HG03066 (cell line): Measurements from ENCODE around the gene COPZ1.
"Not testable (repeated sequence)": the region's sequence is repeated elsewhere in the genome, so short reads cannot be mapped to it uniquely, and the experiment has no call there.

Experiments
- ATAC-seq: cut with Tn5 transposase; IDR thresholded peaks from one replicate; pipeline ENCODE4 v1.9.1; 2021; ENCODE audit warnings: low read depth; ENCODE audit not compliant: unreplicated experiment

The COPZ1 gene

GRCh38 chr12:54324617-54325441 is at the start of gene COPZ1:
Gene COPZ1, plus strand, starts transcription at chr12:54325131. Its CDS starts 33 bp downstream, at chr12:54325164.
- ATAC-seq = peak; percentile 99

GRCh38 chr12:54276368-54276767 is 48.6 kb upstream of the COPZ1 start:
- no peak for ATAC-seq

GRCh38 chr12:54277823-54278276 is 47.1 kb upstream of the COPZ1 start:
- no peak for ATAC-seq

GRCh38 chr12:54279227-54279631 is 45.7 kb upstream of the COPZ1 start:
- peak; percentile 0 for ATAC-seq

GRCh38 chr12:54279632-54280467 is 45.1 kb upstream of the COPZ1 start, which contains the start of gene CBX5:
Gene CBX5, minus strand, starts transcription at chr12:54280122. Its CDS starts 22,472 bp downstream, at chr12:54257650.
- peak; percentile 71 for ATAC-seq

- peak; percentile 79 for ATAC-seq
Measured at GRCh38 chr12:54280468-54281260, 44.3 kb upstream of the COPZ1 start, which contains the start of gene HNRNPA1. Gene HNRNPA1, plus strand, starts transcription at chr12:54280726. Its CDS starts 82 bp downstream, at chr12:54280808.

GRCh38 chr12:54281261-54281638 is 43.7 kb upstream of the COPZ1 start:
- ATAC-seq = not testable (repeated sequence)

GRCh38 chr12:54281694-54282093 is 43.2 kb upstream of the COPZ1 start:
- ATAC-seq = not testable (repeated sequence)

GRCh38 chr12:54282949-54283593 is 41.9 kb upstream of the COPZ1 start:
- ATAC-seq = no peak

GRCh38 chr12:54284070-54284780 is 40.7 kb upstream of the COPZ1 start:
- not testable (repeated sequence) for ATAC-seq

GRCh38 chr12:54285150-54286041 is 39.5 kb upstream of the COPZ1 start:
- ATAC-seq = no peak

GRCh38 chr12:54286042-54287030 is 38.6 kb upstream of the COPZ1 start:
- ATAC-seq = no peak

- no peak for ATAC-seq
Measured at GRCh38 chr12:54287261-54288157, 37.4 kb upstream of the COPZ1 start.

- ATAC-seq = no peak
Measured at GRCh38 chr12:54292083-54292930, 32.6 kb upstream of the COPZ1 start.

- no peak for ATAC-seq
Measured at GRCh38 chr12:54292931-54293241, 32.0 kb upstream of the COPZ1 start.
